OCI-LY3 (cell line): Measurements from ENCODE around the gene EPHA10.

Source experiments
- CTCF ChIP-seq: fragments of 200-600, 300-600 bp; sonication (generic); IDR thresholded peaks from 2 replicates; pipeline ENCODE4 v1.5.1; 2014; ENCODE audit warnings: antibody characterized with exemption, low read length, low read depth
- EZH2phosphoT487 ChIP-seq: fragments of 200-600 bp; shearing (Covaris generic); IDR thresholded peaks from 2 replicates; pipeline ENCODE4 v1.6.1; 2018; ENCODE audit warnings: antibody characterized with exemption, mixed run types, low read depth

GRCh38 chr1:37807555-37808368 is 42.8 kb upstream of the EPHA10 start, which contains the start of the genes C1orf122 and YRDC:
- TF ChIP-seq CTCF (no peak), EZH2phosphoT487 (no peak)
